Keratinocyte (primary cell): ENCODE results near the gene METTL24. TPM values are rescaled to one million over a fixed set of nuclear protein-coding genes. Genes with fewer than 3 reads are reported as not detected.

Experiments
- DNase-seq: peaks from one replicate; pipeline ENCODE4 v3.0.0-alpha.2; 2011; ENCODE audit warnings: low read depth, missing footprints, low spot score
- FAIRE-seq: peaks from 2 replicates; lab custom pipeline; 2011; peaks lifted over from hg19 to GRCh38; lab: Jason Lieb, UNC
- H2AFZ ChIP-seq: 2 replicates; pipeline ENCODE4 v1.6.0; 2012; ENCODE audit warnings: low read length, control low read depth, inconsistent platforms; ENCODE audit not compliant: control insufficient read depth
- H3K27ac ChIP-seq: 2 replicates; pipeline ENCODE4 v1.5.1; 2011; ENCODE audit warnings: low read length; ENCODE audit not compliant: control insufficient read depth, insufficient read depth
- H3K27me3 ChIP-seq: 3 replicates; pipeline ENCODE4 v1.6.0; 2011; ENCODE audit warnings: low read length; ENCODE audit not compliant: control insufficient read depth, insufficient read depth; ENCODE audit errors: extremely low read depth
- H3K36me3 ChIP-seq, 2 experiments: 2 replicates in 1 of 2; 3 replicates in 1 of 2; pipeline ENCODE4 v1.5.1; 2011; ENCODE audit warnings: low read length in 2 of 2, mild to moderate bottlenecking in 1 of 2; ENCODE audit not compliant: control insufficient read depth in 2 of 2, insufficient read depth in 2 of 2; ENCODE audit errors: extremely low read depth in 1 of 2
- H3K4me1 ChIP-seq: 3 replicates; pipeline ENCODE4 v1.5.1; 2011; ENCODE audit warnings: low read length; ENCODE audit not compliant: control insufficient read depth, insufficient read depth; ENCODE audit errors: extremely low read depth
- H3K4me2 ChIP-seq: 3 replicates; pipeline ENCODE4 v1.6.0; 2011; ENCODE audit warnings: low read depth, low read length; ENCODE audit not compliant: control insufficient read depth, insufficient read depth; ENCODE audit errors: extremely low read depth
- H3K4me3 ChIP-seq, 3 experiments: fragments of 200-600 bp in 1 of 3; sonication (generic) in 1 of 3; 2 replicates in 2 of 3; 3 replicates in 1 of 3; pipeline ENCODE4 v1.5.1; 2011 to 2016; ENCODE audit warnings: low read length in 3 of 3, mild to moderate bottlenecking in 3 of 3, control low read depth in 2 of 3, inconsistent platforms in 1 of 3, low read depth in 1 of 3, mixed read lengths in 1 of 3, mixed run types in 1 of 3, moderate library complexity in 1 of 3; ENCODE audit not compliant: control insufficient read depth in 2 of 3, insufficient read depth in 2 of 3; ENCODE audit errors: extremely low read depth in 1 of 3
- H3K79me2 ChIP-seq: 2 replicates; pipeline ENCODE4 v1.6.0; 2012; ENCODE audit warnings: low read length; ENCODE audit not compliant: control insufficient read depth, insufficient read depth
- H3K9ac ChIP-seq: 3 replicates; pipeline ENCODE4 v1.6.0; 2011; ENCODE audit warnings: low read length; ENCODE audit not compliant: control insufficient read depth, insufficient read depth; ENCODE audit errors: extremely low read depth
- H3K9me1 ChIP-seq: 3 replicates; pipeline ENCODE4 v1.6.0; 2011; ENCODE audit warnings: low read length; ENCODE audit not compliant: control insufficient read depth, insufficient read depth; ENCODE audit errors: extremely low read depth
- H3K9me3 ChIP-seq: 2 replicates; pipeline ENCODE4 v1.5.1; 2012; ENCODE audit warnings: low read depth, low read length; ENCODE audit not compliant: control insufficient read depth
- H4K20me1 ChIP-seq: 3 replicates; pipeline ENCODE4 v1.6.0; 2011; ENCODE audit warnings: low read length; ENCODE audit not compliant: control insufficient read depth, insufficient read depth; ENCODE audit errors: extremely low read depth
- EZH2 ChIP-seq: IDR thresholded peaks from one replicate; pipeline ENCODE4 v1.6.1; 2012; ENCODE audit warnings: inconsistent platforms, mild to moderate bottlenecking, low read length, moderate library complexity
- dilution Hi-C: fragments of 300-500 bp; cut with MboI; formaldehyde crosslinking; loops from one replicate; pipeline ENCODE4 v1.7.0; 2020; ENCODE audit warnings: low sequenced_read_pairs; ENCODE audit not compliant: extremely low pct_ligation_motif_present
- polyA plus RNA-seq, 5 experiments: library from polyadenylated mRNA; depleted of rRNA in 3 of 5; stranded (reverse) in 3 of 5; stranded (forward) in 1 of 5; unstranded in 1 of 5; fragments of >200 nt; gene quantifications; 1 replicate in 1 of 5; 2 replicates in 3 of 5; 3 replicates in 1 of 5; pipeline versions ENCODE4 v1.2.1 to v1.2.3, GENCODE V29; 2011 to 2012; ENCODE audit warnings: missing spikeins in 2 of 5, low read depth in 1 of 5, low replicate concordance in 1 of 5
- TF ChIP-seq, protein P1 (sequence below), 3 experiments: IDR thresholded peaks in 1 of 3; conservative IDR thresholded peaks in 1 of 3; optimal IDR thresholded peaks in 1 of 3; 2 replicates in 2 of 3; 3 replicates in 1 of 3; pipeline versions ENCODE3 to v1.5.1; 2011; ENCODE audit warnings: low read length in 3 of 3, mild to moderate bottlenecking in 3 of 3, moderate library complexity in 2 of 3, control low read depth in 1 of 3, inconsistent platforms in 1 of 3; ENCODE audit not compliant: insufficient read depth in 2 of 3; ENCODE audit errors: extremely low read depth in 1 of 3

The METTL24 gene
- polyA plus RNA-seq, 1 donor (not counting 4 experiments of a cell fraction or from before 2014, with no cell fraction given): not detected

DNA sequence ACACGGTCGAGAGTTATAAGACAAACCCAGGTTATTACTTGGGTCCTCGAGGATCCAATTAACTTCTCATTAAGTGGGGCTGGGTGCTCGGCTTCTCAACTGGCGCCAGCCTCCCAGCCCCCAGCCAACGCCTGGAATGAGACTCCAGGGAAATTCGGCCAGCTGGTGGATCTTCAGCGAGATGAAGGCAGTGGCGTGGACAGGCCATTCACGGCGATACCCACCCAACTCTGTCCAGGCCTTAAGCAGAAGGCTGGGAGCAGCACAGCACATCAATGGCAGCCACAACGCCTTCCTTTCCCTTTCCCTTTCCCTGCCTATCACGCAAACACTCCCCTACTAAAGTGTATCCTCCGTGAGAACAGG is 868 bp downstream of the METTL24 start:
- Histone ChIP-seq H2AFZ (no peak overlapping the region), H3K27ac (no peak overlapping the region), H3K9me3 (no peaks in the 10 kb centered on the region), H3K9me1 (no peaks in the 10 kb centered on the region), H3K4me2 (peak overlapping the region; percentile 50), H3K79me2 (no peaks in the 10 kb centered on the region), H3K4me1 (no peaks in the 10 kb centered on the region), H3K4me3 (peak overlapping the region in 2 of 3 experiments; percentile 24 to 61), H3K9ac (no peak overlapping the region), H3K27me3 (peaks cover 51% of the 10 kb centered on the region), H3K36me3 (no peaks in the 10 kb centered on the region), H4K20me1 (no peaks in the 10 kb centered on the region)
- FAIRE-seq (no peak), DNase-seq (no peak)
- peak; percentile 77 for TF ChIP-seq EZH2
- TF ChIP-seq, protein P1, sequence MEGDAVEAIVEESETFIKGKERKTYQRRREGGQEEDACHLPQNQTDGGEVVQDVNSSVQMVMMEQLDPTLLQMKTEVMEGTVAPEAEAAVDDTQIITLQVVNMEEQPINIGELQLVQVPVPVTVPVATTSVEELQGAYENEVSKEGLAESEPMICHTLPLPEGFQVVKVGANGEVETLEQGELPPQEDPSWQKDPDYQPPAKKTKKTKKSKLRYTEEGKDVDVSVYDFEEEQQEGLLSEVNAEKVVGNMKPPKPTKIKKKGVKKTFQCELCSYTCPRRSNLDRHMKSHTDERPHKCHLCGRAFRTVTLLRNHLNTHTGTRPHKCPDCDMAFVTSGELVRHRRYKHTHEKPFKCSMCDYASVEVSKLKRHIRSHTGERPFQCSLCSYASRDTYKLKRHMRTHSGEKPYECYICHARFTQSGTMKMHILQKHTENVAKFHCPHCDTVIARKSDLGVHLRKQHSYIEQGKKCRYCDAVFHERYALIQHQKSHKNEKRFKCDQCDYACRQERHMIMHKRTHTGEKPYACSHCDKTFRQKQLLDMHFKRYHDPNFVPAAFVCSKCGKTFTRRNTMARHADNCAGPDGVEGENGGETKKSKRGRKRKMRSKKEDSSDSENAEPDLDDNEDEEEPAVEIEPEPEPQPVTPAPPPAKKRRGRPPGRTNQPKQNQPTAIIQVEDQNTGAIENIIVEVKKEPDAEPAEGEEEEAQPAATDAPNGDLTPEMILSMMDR (optimal IDR thresholded peaks at IDR 0.05 in 1 of 3, IDR thresholded peaks at IDR 0.05 in 1 of 3, conservative IDR thresholded peaks at IDR 0.05 in 1 of 3; ENCODE audit: extremely low read depth in 1 of 3, insufficient read depth in 2 of 3, low read length in 3 of 3): no peak
- dilution Hi-C loops: no loop called here

- Histone ChIP-seq H3K36me3 (no peaks in the 10 kb centered on the region), H4K20me1 (no peaks in the 10 kb centered on the region), H3K4me1 (no peaks in the 10 kb centered on the region), H3K4me2 (no peak overlapping the region), H3K9ac (no peak overlapping the region), H3K27me3 (peaks cover 51% of the 10 kb centered on the region), H3K4me3 (no peak overlapping the region), H3K9me1 (no peaks in the 10 kb centered on the region), H3K79me2 (no peaks in the 10 kb centered on the region), H3K27ac (no peak overlapping the region), H2AFZ (no peak overlapping the region), H3K9me3 (no peaks in the 10 kb centered on the region)
- dilution Hi-C loops: no loop called here
- DNase-seq (no peak), FAIRE-seq (no peak)
- TF ChIP-seq EZH2: no peak
- TF ChIP-seq, protein P1 (optimal IDR thresholded peaks at IDR 0.05 in 1 of 3, IDR thresholded peaks at IDR 0.05 in 1 of 3, conservative IDR thresholded peaks at IDR 0.05 in 1 of 3; ENCODE audit: extremely low read depth in 1 of 3, insufficient read depth in 2 of 3, low read length in 3 of 3): no peak
Measured at GRCh38 chr6:110356778-110357177, 1.4 kb downstream of the METTL24 start.
